HG03460 (cell line): ENCODE results near the gene RTP1.
"Not testable (repeated sequence)": the region's sequence is repeated elsewhere in the genome, so short reads cannot be mapped to it uniquely, and the experiment has no call there.

Experiments
- ATAC-seq: cut with Tn5 transposase; IDR thresholded peaks from one replicate; pipeline ENCODE4 v1.9.1; 2021; ENCODE audit not compliant: unreplicated experiment

The RTP1 gene, protein sequence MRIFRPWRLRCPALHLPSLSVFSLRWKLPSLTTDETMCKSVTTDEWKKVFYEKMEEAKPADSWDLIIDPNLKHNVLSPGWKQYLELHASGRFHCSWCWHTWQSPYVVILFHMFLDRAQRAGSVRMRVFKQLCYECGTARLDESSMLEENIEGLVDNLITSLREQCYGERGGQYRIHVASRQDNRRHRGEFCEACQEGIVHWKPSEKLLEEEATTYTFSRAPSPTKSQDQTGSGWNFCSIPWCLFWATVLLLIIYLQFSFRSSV

GRCh38 chr3:187197335-187197649 lies at the start of gene RTP1:
Gene RTP1, plus strand, starts transcription at chr3:187197486. Its CDS starts 30 bp downstream, at chr3:187197516.
- no peak for ATAC-seq

GRCh38 chr3:187150186-187150585 lies 47.1 kb upstream of the RTP1 start:
- no peak for ATAC-seq

DNA sequence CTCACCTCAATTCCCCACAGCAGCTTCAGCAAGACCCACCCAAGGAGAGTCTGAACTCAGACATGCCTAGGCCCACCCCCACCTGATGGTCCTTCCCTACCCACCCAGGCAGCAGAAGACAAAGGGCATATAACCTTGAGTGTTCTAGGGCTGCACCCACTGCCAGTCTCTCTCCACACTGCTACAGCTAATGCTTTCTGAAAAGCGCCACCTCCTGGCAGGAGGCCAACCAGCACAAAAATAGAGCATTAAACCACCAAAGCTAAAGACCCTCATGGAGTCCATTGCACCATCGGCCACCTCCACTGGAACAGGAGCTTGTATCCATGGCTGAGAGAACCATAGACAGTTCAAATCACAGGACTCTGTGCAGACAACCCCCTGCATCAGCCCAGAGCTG lies 46.7 kb upstream of the RTP1 start:
- ATAC-seq = no peak

DNA sequence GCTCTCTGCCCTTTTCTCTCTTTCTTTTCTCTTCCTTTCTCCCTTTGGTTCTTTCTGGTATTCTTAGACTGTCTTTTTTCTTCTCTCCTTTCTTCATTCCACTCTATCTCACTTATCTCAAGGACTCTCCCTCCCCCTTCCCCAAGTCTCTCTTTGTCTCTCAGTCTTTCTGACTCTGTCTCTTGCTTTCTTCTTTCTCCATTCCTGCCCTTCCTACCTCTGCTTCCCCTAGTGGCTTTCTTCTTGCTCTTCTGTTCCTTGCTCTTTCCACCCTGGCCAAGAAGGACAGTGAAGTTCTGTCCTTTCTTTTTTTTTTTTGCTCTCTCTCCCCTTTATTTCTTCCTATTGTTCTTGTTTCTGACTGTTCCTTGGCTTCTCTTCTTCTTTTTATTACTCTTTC lies 35.7 kb upstream of the RTP1 start:
- ATAC-seq = no peak

DNA sequence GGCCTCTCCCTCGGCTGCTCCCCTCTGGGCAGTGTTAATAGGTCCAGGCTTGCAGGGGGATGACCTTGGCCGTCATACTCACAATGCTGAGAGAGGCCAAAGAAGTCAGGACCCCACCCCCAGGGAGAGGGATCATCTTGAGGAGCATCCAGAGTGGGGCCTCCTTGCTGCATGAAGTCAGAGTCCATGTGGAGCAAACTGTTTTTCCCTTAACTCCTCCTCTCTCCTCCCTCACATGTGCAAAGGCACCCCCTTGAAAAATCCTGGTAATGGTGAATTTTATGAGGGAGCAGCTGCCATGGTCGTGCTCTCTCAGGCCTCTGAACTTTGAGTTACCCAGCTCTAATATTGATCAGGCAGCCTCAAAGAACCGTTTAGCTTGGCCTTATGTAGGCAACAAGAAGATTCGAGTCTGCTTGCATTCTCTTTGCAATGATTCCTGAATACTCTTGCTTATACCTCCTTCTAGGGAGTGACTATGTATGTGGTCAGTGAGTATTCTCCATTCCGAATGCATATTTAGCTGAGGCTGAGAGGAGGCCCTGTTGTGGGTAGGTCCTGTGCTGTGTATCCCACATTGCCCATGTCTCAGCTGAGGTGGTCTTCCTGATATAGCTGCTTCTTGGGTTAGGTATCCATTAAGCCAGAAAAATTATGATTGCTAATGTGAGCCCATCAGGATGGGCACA lies 34.9 kb upstream of the RTP1 start:
- ATAC-seq = no peak

DNA sequence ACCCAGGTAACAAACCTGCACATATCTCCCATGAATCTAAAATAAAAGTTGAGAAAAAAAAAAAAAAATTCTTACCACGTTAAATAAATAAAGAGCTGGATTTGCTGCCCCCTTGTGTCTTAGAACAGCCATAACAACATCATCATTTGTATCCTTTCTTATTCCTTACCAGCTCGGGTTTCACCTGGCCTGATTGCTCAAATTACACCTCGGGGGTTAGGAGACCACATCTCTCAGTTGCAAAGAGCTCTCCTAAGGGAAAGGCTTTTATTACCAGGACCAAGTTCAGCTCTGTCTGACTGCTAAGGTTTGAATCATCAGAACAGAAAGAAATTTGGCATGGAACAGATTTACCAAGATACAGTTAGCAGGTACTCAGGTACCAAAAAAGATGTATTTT lies 32.1 kb upstream of the RTP1 start:
- ATAC-seq = no peak

- ATAC-seq = no peak
These were observed 30.5 kb upstream of the RTP1 start for GRCh38 chr3:187166750-187167149.

DNA sequence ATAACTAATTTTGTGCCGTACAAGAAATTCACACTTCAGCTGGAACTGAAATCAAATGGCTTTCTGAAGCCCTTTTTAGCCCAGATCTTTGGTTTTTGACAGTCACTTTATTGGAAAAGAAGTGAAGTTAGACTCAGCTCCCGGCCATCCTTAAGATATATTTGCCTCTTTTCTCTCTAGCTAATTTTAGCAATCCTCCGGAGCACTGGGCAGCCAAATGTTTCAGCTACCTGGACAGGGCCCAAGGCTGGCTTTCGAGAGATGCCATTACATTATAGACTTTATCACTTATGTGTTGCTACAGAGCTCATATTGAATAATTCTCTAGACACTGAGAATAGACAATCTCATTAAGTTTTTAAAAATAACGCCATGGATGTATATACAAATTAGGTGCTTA lies 29.5 kb upstream of the RTP1 start:
- ATAC-seq = no peak

- ATAC-seq = no peak
These were observed 27.9 kb upstream of the RTP1 start for GRCh38 chr3:187169231-187169960.

- ATAC-seq = not testable (repeated sequence)
These were observed 26.4 kb upstream of the RTP1 start for GRCh38 chr3:187170911-187171310.

- ATAC-seq = no peak
These were observed 24.4 kb upstream of the RTP1 start for GRCh38 chr3:187172929-187173328.

- no peak for ATAC-seq
These were observed 15.7 kb upstream of the RTP1 start for GRCh38 chr3:187181454-187182170.

DNA sequence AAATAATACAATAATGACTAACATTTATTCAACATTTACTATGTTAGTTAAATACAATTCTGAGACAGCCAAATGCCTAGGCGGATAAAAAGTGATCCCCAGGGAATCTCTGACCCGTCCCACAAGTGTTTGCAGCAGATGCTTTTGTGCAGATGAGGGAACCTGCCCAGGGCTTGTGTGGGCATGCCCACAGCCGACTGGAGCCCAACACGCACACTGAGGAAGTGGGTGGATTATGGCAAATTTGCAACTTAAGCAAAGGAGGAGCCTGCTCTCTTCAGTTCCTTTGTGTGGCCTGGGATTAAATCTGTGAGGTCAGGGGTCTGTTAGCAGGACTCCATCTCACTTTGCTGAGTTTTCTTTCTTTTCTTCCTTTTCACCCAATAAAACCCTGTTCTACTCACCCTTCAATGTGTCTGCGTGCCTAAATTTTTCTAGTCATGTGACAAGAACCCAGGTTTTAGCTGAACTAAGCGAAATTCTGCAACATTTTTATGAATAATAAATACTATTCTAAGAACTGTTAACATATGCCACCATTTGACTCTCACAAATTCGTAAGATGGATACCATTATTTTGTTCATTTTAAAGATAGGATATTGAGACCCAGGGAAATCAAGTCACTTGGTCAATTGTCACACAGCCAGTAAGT lies 13.9 kb upstream of the RTP1 start:
- ATAC-seq = no peak

- no peak for ATAC-seq
These were observed 13.4 kb upstream of the RTP1 start for GRCh38 chr3:187183903-187184302.

- ATAC-seq = no peak
These were observed 11.5 kb upstream of the RTP1 start for GRCh38 chr3:187185759-187186158.

DNA sequence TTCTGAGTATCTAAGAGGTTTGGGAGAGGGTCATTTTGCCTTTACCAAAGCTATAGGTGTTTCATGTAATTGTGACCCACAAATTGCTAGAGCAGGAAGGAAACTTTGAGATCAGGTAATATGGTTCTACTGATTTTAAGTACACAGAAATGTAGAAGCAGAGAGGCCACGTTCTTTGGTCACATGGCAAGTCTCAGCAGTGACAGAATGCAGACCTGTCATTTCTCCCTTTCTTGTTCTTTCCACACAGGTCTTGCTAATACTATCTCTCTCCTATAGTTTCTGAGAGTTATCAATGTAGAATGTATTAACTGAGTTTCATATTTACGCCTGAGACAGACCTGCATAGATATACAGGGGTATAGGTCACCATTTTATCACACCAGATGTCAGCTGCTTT lies 10.9 kb upstream of the RTP1 start:
- no peak for ATAC-seq

DNA sequence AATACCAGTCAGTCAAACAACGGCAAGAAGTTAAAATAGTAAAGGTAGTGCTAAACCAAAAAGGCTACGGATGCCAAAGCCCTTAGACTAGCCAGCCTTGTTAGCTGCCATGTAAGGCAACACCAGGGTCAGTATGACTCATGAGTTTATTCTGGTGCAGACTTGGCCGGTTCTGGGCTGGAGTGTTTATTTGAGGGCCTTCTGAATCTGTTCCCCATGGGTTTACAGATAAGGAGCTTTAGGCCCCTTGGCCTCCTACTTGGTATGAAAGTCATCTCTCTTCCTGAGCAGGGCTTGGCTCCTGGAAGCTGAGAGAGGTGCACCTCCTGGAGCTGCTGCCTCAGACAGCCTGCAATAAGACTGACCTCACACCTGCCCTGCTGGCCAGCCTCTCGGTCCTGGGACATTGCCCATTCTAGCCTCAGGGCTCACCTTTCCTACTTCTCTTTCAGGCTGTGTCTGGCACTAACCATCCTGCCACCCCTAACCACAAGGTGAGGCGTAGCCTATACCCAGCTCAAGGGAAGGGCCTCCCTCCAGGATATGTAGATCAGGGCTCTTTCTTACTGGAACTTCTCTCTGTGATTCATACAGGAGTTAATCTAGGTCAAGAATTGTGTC lies 10.4 kb upstream of the RTP1 start:
- no peak for ATAC-seq

DNA sequence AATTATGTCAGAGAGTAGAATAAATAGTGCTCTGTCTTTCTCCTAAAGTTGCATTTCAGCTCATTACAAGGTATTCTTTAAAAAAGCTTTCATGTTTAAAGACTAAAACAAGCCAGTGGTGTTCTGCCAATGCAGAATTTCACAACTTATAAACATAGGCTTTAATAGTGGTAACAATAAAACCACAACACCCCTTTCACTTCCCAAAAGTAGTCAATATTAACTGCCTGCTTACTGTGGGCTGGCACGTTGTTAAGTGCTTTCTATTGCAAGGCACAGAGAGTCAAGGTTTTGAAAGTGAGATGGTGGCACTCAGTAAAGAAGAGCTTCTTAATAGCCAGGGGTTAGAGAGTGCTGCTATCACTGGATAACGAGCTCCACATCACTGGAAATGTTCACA lies 8.4 kb upstream of the RTP1 start:
- ATAC-seq = no peak

GRCh38 chr3:187191271-187191670 lies 6.0 kb upstream of the RTP1 start:
- ATAC-seq = no peak

- no peak for ATAC-seq
These were observed 4.1 kb upstream of the RTP1 start for GRCh38 chr3:187193181-187193580.
